ENCODE data around the gene DUOX1.

DNA sequence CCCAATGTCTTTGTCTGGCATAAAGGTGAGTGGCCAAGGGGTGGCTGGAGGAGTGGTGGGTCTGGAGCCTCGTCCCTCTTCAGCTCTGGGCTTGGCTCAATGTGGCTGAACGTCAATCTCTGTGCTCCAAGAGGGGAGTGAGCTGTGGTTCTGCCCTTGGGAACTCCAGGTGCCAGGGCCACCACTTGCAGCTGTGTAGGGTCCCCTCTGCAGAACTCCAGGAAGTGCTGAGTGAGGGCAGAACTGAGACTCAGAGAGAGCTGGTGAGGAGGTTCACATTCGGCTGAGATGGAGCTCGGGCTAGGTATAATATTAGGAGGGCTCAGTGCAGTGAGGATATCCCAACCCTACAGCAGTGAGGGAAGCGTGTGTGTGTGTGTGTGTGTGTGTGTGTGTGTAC lies 11.6 kb downstream of the DUOX1 start:
- TF ChIP-seq, protein P1, sequence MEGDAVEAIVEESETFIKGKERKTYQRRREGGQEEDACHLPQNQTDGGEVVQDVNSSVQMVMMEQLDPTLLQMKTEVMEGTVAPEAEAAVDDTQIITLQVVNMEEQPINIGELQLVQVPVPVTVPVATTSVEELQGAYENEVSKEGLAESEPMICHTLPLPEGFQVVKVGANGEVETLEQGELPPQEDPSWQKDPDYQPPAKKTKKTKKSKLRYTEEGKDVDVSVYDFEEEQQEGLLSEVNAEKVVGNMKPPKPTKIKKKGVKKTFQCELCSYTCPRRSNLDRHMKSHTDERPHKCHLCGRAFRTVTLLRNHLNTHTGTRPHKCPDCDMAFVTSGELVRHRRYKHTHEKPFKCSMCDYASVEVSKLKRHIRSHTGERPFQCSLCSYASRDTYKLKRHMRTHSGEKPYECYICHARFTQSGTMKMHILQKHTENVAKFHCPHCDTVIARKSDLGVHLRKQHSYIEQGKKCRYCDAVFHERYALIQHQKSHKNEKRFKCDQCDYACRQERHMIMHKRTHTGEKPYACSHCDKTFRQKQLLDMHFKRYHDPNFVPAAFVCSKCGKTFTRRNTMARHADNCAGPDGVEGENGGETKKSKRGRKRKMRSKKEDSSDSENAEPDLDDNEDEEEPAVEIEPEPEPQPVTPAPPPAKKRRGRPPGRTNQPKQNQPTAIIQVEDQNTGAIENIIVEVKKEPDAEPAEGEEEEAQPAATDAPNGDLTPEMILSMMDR (IDR thresholded peaks at IDR 0.05), result no peak
- no peak for TF ChIP-seq POLR2A (IDR thresholded peaks at IDR 0.05)
